Measurements from ENCODE around the gene TTC12. TPM values are rescaled to one million over a fixed set of nuclear protein-coding genes. Genes with fewer than 3 reads are reported as not detected.

Gene TTC12
- total and polyA plus RNA-seq, 9 of the 15 experiments (the other 6 are each of a cell fraction or from before 2014, with no cell fraction given) = 5.1 to 19.9 (median 13.4) TPM

DNA sequence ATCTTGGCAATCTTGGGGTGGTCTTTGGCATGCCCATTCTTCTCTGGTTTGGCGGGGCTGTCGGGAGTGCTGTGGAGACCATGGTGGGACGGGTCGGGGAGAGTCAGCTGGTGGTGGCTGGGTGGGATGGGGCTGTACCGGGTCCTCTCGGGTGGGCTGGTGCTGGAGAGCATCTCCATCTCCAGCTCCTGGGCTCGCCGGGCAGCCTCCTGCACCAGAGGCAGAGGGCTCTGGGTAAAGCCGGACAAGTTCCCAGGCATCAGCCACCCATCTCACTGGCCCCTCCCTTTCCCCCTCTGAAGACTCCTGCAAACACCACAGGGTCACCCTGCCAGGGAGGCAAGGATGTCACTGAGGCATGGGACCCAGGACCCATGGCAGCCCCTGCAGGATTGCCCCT, 98.3 kb downstream of the TTC12 start:
- Histone ChIP-seq H2AFZ (ENCODE audit: low read depth, low read length) (no peak overlapping the region), H3K9me3 (replicated peaks; ENCODE audit: control insufficient read depth, insufficient read depth, low read depth, low read length) (no peaks in the 10 kb centered on the region), H3K4me1 (replicated peaks in 1 of 2; ENCODE audit: control insufficient read depth in 2 of 2, insufficient read depth in 2 of 2, low read length in 2 of 2) (no peaks in the 10 kb centered on the region), H3K9ac (ENCODE audit: insufficient read depth in 1 of 2, low read depth in 2 of 2, low read length in 2 of 2) (no peak overlapping the region), H3K9me1 (ENCODE audit: control insufficient read depth, insufficient read depth, low read length) (no peaks in the 10 kb centered on the region), H4K20me1 (replicated peaks; ENCODE audit: control insufficient read depth, insufficient read depth, low read length) (peaks cover 5% of the 10 kb centered on the region; the same call in 1 of the 2 replicates), H3K4me3 (no peak overlapping the region), H3K79me2 (ENCODE audit: control insufficient read depth, insufficient read depth, low read length) (no peaks in the 10 kb centered on the region), H3K36me3 (ENCODE audit: control insufficient read depth, insufficient read depth, low read length) (no peaks in the 10 kb centered on the region), H3K27me3 (ENCODE audit: control insufficient read depth in 2 of 2, insufficient read depth in 2 of 2, low read length in 2 of 2) (peaks cover 8 to 80% of the 10 kb centered on the region in 2 experiments; a peak in 3 of 5 replicates), H3K4me2 (ENCODE audit: insufficient read depth, low read length) (no peak overlapping the region), H3K27ac (ENCODE audit: extremely low read depth, low read depth, low read length) (no peak overlapping the region)
- WGBS (ENCODE audit: insufficient coverage, low coverage, missing lambda C conversion rate) = 2% methylated on average over 6 of the region's 9 CpGs
- POLR2A ChIA-PET = interaction anchor here (0.5 to 0.7 kb wide), 2 partner anchors 8 to 330 kb away, joined by 3 read pairs; no protein-coding TSS in a partner anchor
- no TSS peak for BruUV-seq (replicated peaks)
- no peak for FAIRE-seq
- CTCF ChIA-PET (ENCODE audit: low intra/inter-chr PET ratio) = no interaction called here
- in situ Hi-C loops (cut with MboI) = no loop called here
- no peak for TF ChIP-seq CAMTA2 (CRISPR knock-in tag; conservative IDR thresholded peaks at IDR 0.05)
- TF ChIP-seq, protein P1, sequence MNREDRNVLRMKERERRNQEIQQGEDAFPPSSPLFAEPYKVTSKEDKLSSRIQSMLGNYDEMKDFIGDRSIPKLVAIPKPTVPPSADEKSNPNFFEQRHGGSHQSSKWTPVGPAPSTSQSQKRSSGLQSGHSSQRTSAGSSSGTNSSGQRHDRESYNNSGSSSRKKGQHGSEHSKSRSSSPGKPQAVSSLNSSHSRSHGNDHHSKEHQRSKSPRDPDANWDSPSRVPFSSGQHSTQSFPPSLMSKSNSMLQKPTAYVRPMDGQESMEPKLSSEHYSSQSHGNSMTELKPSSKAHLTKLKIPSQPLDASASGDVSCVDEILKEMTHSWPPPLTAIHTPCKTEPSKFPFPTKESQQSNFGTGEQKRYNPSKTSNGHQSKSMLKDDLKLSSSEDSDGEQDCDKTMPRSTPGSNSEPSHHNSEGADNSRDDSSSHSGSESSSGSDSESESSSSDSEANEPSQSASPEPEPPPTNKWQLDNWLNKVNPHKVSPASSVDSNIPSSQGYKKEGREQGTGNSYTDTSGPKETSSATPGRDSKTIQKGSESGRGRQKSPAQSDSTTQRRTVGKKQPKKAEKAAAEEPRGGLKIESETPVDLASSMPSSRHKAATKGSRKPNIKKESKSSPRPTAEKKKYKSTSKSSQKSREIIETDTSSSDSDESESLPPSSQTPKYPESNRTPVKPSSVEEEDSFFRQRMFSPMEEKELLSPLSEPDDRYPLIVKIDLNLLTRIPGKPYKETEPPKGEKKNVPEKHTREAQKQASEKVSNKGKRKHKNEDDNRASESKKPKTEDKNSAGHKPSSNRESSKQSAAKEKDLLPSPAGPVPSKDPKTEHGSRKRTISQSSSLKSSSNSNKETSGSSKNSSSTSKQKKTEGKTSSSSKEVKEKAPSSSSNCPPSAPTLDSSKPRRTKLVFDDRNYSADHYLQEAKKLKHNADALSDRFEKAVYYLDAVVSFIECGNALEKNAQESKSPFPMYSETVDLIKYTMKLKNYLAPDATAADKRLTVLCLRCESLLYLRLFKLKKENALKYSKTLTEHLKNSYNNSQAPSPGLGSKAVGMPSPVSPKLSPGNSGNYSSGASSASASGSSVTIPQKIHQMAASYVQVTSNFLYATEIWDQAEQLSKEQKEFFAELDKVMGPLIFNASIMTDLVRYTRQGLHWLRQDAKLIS (CRISPR knock-in tag; IDR thresholded peaks at IDR 0.05) = no peak
- intact Hi-C loops (cut with micrococcal nuclease) = no loop called here
- DNase-seq (ENCODE audit: extremely low read depth in 1 of 4, low spot score in 3 of 4) = no peak
- ATAC-seq = no peak
